ENCODE data around the gene PSTPIP2. TPM values are rescaled to one million over a fixed set of nuclear protein-coding genes. Genes with fewer than 3 reads are reported as not detected.

PSTPIP2 gene
- total and polyA plus RNA-seq, 2 of the 8 experiments (the other 6 are each of a cell fraction or from before 2014, with no cell fraction given), result 1.8 to 2.4 TPM

DNA sequence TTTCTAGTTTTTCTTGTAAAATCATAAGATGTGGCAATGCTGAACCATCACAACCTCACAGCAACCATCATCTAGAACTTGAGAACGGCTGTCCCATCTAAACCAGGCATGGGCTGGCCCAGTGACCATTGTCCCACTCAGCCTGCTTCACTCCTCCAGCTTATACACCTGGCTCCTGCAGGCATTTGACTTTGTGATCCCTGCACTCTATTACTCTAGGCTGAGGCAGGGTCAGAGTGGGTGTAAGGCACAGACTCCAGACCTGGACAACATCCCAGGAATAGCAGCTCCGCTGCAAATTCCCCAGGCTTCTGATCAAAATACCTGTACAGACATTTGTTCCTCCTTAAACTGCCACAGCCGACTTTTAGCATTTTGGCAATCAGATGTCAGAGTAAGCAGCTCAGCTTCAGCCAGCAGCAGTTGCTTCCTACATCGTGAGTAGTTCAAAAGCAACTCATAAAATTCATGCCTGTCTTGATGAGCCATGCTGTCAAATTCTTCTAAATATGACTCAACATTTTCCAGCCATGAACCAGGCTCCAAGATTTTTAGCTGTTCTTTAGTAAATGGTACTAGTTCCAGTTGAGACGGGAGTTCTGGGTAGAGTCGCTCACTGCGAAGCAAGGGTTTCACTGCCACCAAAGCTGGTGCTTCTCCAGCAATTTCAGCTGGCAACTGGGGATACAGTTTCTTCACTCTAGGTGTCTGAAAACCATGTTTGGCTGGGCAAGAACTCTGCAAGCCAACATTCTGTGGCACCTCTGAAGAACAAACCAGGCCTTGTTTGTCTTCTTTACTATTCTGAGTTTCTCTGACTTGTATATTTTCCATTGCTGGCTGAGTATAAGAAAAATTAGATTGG lies 117.8 kb downstream of the PSTPIP2 start:
- Histone ChIP-seq H3K9ac (replicated peaks in 1 of 4; ENCODE audit: extremely low read depth in 1 of 4, low read depth in 3 of 4, low read length in 3 of 4) (no peak overlapping the region), H2AK5ac (ENCODE audit: low read depth, low read length) (no peak overlapping the region), H2AFZ (ENCODE audit: low read length) (no peak overlapping the region), H4K8ac (ENCODE audit: extremely low read depth, insufficient read depth, low read length) (no peak overlapping the region), H3K4me2 (ENCODE audit: insufficient read depth in 1 of 2, low read depth in 2 of 2, low read length in 2 of 2) (no peak overlapping the region), H3K27me3 (replicated peaks in 1 of 4; ENCODE audit: control insufficient read depth in 3 of 4, extremely low read depth in 1 of 4, insufficient read depth in 3 of 4, low read length in 3 of 4) (no peaks in the 10 kb centered on the region), H3K36me3 (ENCODE audit: control insufficient read depth in 2 of 4, insufficient read depth in 4 of 4, low read length in 3 of 4) (peaks cover 2 to 30% (median 22%) of the 10 kb centered on the region in 4 experiments; a peak in 7 of 8 replicates), H3K23ac (ENCODE audit: insufficient read length) (no peak overlapping the region), H3K56ac (replicated peaks; ENCODE audit: insufficient read length, low read depth, low read length) (no peak overlapping the region), H3K23me2 (ENCODE audit: low read depth, low read length) (no peaks in the 10 kb centered on the region), H3K18ac (ENCODE audit: extremely low read depth, low read length) (no peak overlapping the region), H3K14ac (ENCODE audit: insufficient read length) (no peak overlapping the region), H3K79me1 (ENCODE audit: low read depth, low read length) (no peaks in the 10 kb centered on the region), H3K4me1 (replicated peaks in 1 of 4; ENCODE audit: control insufficient read depth in 3 of 4, insufficient read depth in 4 of 4, low read length in 3 of 4) (no peaks in the 10 kb centered on the region), H2BK120ac (replicated peaks; ENCODE audit: low read depth, low read length) (no peak overlapping the region), H3K9me3 (ENCODE audit: insufficient read depth in 2 of 2, low read depth in 1 of 2, low read length in 1 of 2) (no peaks in the 10 kb centered on the region), H2BK20ac (ENCODE audit: low read length) (no peak overlapping the region), H2BK5ac (ENCODE audit: low read depth, low read length) (no peak overlapping the region), H3K4ac (replicated peaks; ENCODE audit: insufficient read length, low read depth, low read length) (no peak overlapping the region), H2BK12ac (ENCODE audit: low read depth, low read length) (no peak overlapping the region), H2BK15ac (ENCODE audit: low read length) (no peak overlapping the region), H3K79me2 (ENCODE audit: control insufficient read depth in 1 of 2, insufficient read depth in 2 of 2, low read length in 2 of 2) (peaks cover 0 to 5% of the 10 kb centered on the region in 2 experiments; a peak in 2 of 4 replicates), H3K27ac (ENCODE audit: low read depth, low read length) (no peak overlapping the region), H4K91ac (replicated peaks; ENCODE audit: insufficient read length, low read length) (no peak overlapping the region), H4K5ac (ENCODE audit: insufficient read length, low read depth, low read length) (no peak overlapping the region), H4K20me1 (replicated peaks in 1 of 2; ENCODE audit: control insufficient read depth in 1 of 2, insufficient read depth in 2 of 2, low read length in 2 of 2) (no peaks in the 10 kb centered on the region), H3K4me3 (ENCODE audit: extremely low read depth in 1 of 4, insufficient read depth in 2 of 4, low read depth in 3 of 4, low read length in 4 of 4) (no peak overlapping the region)
- WGBS, 2 experiments (ENCODE audit: extremely low coverage in 1 of 2, insufficient coverage in 1 of 2, insufficient read length in 1 of 2, insufficient replicate concordance in 2 of 2, low coverage in 1 of 2, low lambda C conversion rate in 2 of 2, missing lambda C conversion rate in 1 of 2), result 88% methylated on average over 7 of the region's 7 CpGs; no CpG with 5 or more reads in 1 of the 2 experiments
- DNase-seq (ENCODE audit: low read depth in 1 of 2, low spot score in 2 of 2) (no peak), FAIRE-seq (no peak)
- ChIA-PET POLR2A (ENCODE audit: partially characterized antibody) (interaction anchor here (1.0 kb wide), 1 partner anchor 88 kb away, joined by 3 read pairs; no protein-coding TSS in a partner anchor), CTCF (ENCODE audit: partially characterized antibody) (interaction anchor here (0.5 to 1.7 kb wide), 7 partner anchors 12 to 119 kb away, joined by 3 to 6 read pairs (median 4); no protein-coding TSS in a partner anchor)
- TF ChIP-seq KDM1A (IDR thresholded peaks at IDR 0.05; ENCODE audit: borderline replicate concordance, low read length), result no peak
- no peak for TF ChIP-seq NRF1 (IDR thresholded peaks at IDR 0.05; ENCODE audit: low read depth, low read length)
- TF ChIP-seq CBX8 (IDR thresholded peaks at IDR 0.05; ENCODE audit: borderline replicate concordance, low read depth, low read length), result no peak
- no peak for TF ChIP-seq BRCA1 (IDR thresholded peaks at IDR 0.05; ENCODE audit: low read depth, low read length)
- TF ChIP-seq CREB1 (IDR thresholded peaks at IDR 0.05), result no peak
- TF ChIP-seq TAF1 (IDR thresholded peaks at IDR 0.05; ENCODE audit: low read depth, low read length), result no peak
- TF ChIP-seq RXRA (IDR thresholded peaks at IDR 0.05; ENCODE audit: insufficient read depth, low read depth, low read length), result no peak
